Measurements from ENCODE around the gene TPST1. TPM values are rescaled to one million over a fixed set of nuclear protein-coding genes. Genes with fewer than 3 reads are reported as not detected.
"Not testable (repeated sequence)": the region's sequence is repeated elsewhere in the genome, so short reads cannot be mapped to it uniquely, and the experiment has no call there.

TPST1 gene
- polyA plus RNA-seq, 1 of the 3 experiments (the other 2 are of a cell fraction), result 36.4 TPM

DNA sequence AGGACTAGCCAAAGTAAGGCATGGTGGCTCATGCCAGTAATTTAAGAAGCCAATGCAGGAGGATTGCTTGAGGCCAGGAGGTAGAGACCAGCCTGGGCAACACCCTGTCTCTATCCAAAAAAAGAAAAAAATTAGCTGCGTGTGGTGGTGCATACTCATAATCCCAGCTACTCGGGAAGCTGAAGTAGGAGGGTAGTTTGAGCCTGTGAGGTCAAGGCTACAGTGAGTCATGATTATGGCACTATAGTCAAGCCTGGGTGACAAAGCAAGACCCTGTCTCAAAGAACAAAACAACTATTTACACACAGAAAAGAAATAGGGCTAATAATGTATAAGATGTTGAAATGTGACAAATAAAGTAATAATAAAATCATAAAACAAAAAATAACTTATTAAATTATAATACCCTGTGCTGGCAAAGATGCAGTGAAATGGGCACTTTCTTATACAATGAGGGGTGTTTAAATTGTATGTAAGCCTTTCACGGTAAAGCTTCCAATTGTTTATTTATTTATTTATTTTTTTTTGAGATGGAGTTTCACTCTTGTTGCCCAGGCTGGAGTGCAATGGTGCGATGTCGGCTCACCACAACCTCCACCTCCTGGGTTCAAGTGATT, 175.2 kb downstream of the TPST1 start:
- 88% methylated on average over 4 of the region's 5 CpGs for WGBS (ENCODE audit: low lambda C conversion rate)
- no peak for DNase-seq
- Histone ChIP-seq H3K4me1 (ENCODE audit: control insufficient read depth in 1 of 2, insufficient read depth in 2 of 2, low read depth in 1 of 2, low read length in 1 of 2) (no peaks in the 10 kb centered on the region), H3K9ac (no peak overlapping the region), H3K4me3 (ENCODE audit: low read depth in 2 of 2, low read length in 1 of 2) (no peak overlapping the region), H3K27me3 (ENCODE audit: insufficient read depth) (no peaks in the 10 kb centered on the region), H3K36me3 (replicated peaks in 1 of 2; ENCODE audit: control insufficient read depth in 1 of 2, insufficient read depth in 2 of 2, low read length in 1 of 2) (peaks cover 0 to 15% of the 10 kb centered on the region in 2 experiments), H2AFZ (ENCODE audit: low read depth) (no peak overlapping the region), H3K27ac (ENCODE audit: low read depth in 2 of 2, low read length in 1 of 2) (no peak overlapping the region), H3K9me2 (no peaks in the 10 kb centered on the region), H3F3A (replicated peaks; ENCODE audit: insufficient read depth) (peaks cover 8% of the 10 kb centered on the region), H4K20me1 (ENCODE audit: insufficient read depth) (no peaks in the 10 kb centered on the region), H3K79me2 (ENCODE audit: insufficient read depth) (no peaks in the 10 kb centered on the region), H3K9me3 (0 out of 2 replicates have a peak, but pooled peaks cover 3% of the 10 kb centered on the region), H3K4me2 (no peak overlapping the region)
- POLR2A ChIA-PET, result no interaction called here
- TF ChIP-seq RFX5 (IDR thresholded peaks at IDR 0.05; ENCODE audit: low read length) (no peak), RAD21 (IDR thresholded peaks at IDR 0.05; ENCODE audit: low read length) (no peak), MXI1 (IDR thresholded peaks at IDR 0.05; ENCODE audit: low read depth, low read length) (no peak)
- CTCF ChIA-PET, result interaction anchor here (1.1 kb wide), 1 partner anchor 60 kb away, joined by 3 read pairs; no protein-coding TSS in a partner anchor

DNA sequence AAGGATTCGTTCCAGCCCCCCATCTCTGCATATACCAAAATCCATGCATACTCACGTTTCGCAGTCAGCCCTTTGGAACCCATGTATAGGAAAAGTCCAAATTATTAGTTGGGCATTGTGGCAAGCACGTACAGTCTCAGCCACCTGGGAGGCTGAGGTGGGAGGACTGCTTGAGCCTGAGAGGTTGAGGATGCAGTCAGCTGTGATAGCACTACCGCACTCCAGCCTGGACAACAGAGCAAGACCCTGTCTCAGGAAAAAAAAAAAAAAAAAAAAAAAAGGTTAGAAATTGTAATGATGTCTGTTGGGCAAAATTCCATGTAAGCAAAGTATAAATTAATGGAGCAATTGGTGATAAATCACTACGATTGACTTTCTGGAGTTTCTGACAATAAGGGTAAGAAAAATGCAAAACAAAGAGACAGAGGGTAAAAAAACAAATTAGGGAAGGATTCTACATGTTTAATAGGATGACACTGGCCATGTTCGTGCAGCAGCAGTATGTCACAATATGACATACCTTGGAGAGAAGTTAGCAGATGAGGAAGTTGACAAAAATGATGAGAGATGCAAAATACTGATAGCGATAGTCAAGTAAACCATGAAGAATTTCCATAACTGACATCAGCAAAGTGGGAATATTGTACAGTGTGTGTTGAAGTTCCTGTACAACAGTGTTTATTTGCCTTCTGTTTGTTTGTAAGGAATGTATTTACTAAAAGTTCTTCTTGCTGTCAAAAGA, 177.2 kb downstream of the TPST1 start:
- POLR2A ChIA-PET; H3K4me1 ChIP-seq (ENCODE audit: control insufficient read depth in 1 of 2, insufficient read depth in 2 of 2, low read depth in 1 of 2, low read length in 1 of 2); CTCF ChIA-PET; H3F3A ChIP-seq (replicated peaks; ENCODE audit: insufficient read depth); H3K4me3 ChIP-seq (ENCODE audit: low read depth in 2 of 2, low read length in 1 of 2); DNase-seq; H4K20me1 ChIP-seq (ENCODE audit: insufficient read depth); H3K79me2 ChIP-seq (ENCODE audit: insufficient read depth); H2AFZ ChIP-seq (ENCODE audit: low read depth); H3K4me2 ChIP-seq; H3K9me2 ChIP-seq; H3K27me3 ChIP-seq (ENCODE audit: insufficient read depth); H3K9me3 ChIP-seq; H3K27ac ChIP-seq (ENCODE audit: low read depth in 2 of 2, low read length in 1 of 2); H3K9ac ChIP-seq: not testable (repeated sequence)
- H3K36me3 ChIP-seq (replicated peaks in 1 of 2; ENCODE audit: control insufficient read depth in 1 of 2, insufficient read depth in 2 of 2, low read length in 1 of 2), result peaks cover 0 to 15% of the 10 kb centered on the region in 2 experiments
- 90% methylated on average over 8 of the region's 8 CpGs for WGBS (ENCODE audit: low lambda C conversion rate)

- H3K4me3 ChIP-seq (ENCODE audit: low read depth in 2 of 2, low read length in 1 of 2); H3K27ac ChIP-seq (ENCODE audit: low read depth in 2 of 2, low read length in 1 of 2); H3K9me3 ChIP-seq; H3K4me1 ChIP-seq (ENCODE audit: control insufficient read depth in 1 of 2, insufficient read depth in 2 of 2, low read depth in 1 of 2, low read length in 1 of 2); H3K4me2 ChIP-seq; POLR2A ChIA-PET; H3K9me2 ChIP-seq; DNase-seq; H3K36me3 ChIP-seq (replicated peaks in 1 of 2; ENCODE audit: control insufficient read depth in 1 of 2, insufficient read depth in 2 of 2, low read length in 1 of 2); H3K79me2 ChIP-seq (ENCODE audit: insufficient read depth); H3F3A ChIP-seq (replicated peaks; ENCODE audit: insufficient read depth); H4K20me1 ChIP-seq (ENCODE audit: insufficient read depth); H3K27me3 ChIP-seq (ENCODE audit: insufficient read depth); H2AFZ ChIP-seq (ENCODE audit: low read depth); H3K9ac ChIP-seq: not testable (repeated sequence)
- WGBS (ENCODE audit: low lambda C conversion rate), result 91% methylated on average over 5 of the region's 5 CpGs
- CTCF ChIA-PET, result interaction anchor here (0.7 kb wide), 1 partner anchor 300 kb away, joined by 3 read pairs; no protein-coding TSS in a partner anchor
Observed at GRCh38 chr7:66385191-66385905, 180.2 kb downstream of the TPST1 start.

Data from SK-N-SH (cell line).